SH-SY5Y (cell line): Measurements from ENCODE around the gene RAD51B.

ENCODE experiments used
- GATA2 ChIP-seq: IDR thresholded peaks from 2 replicates; pipeline ENCODE4 v1.6.1; 2011; ENCODE audit warnings: mild to moderate bottlenecking, low read depth, low read length
- GATA3 ChIP-seq: IDR thresholded peaks from 2 replicates; pipeline ENCODE4 v1.6.1; 2011; ENCODE audit warnings: low read depth, mild to moderate bottlenecking, low read length, moderate library complexity

- TF ChIP-seq GATA3, result no peak
- TF ChIP-seq GATA2, result no peak
These were observed 716.4 kb downstream of the RAD51B start for GRCh38 chr14:68536018-68536410.
